CD4-positive, alpha-beta T cell treated with Interleukin-10 for 1 hour (primary cell): Measurements from ENCODE around the gene GRAMD4.

ENCODE experiments used
- DNase-seq: peaks from one replicate; pipeline ENCODE4 v3.0.0-alpha.2; 2020

The GRAMD4 gene

GRCh38 chr22:46659059-46659790 lies 39.0 kb downstream of the GRAMD4 start:
- no peak for DNase-seq

GRCh38 chr22:46659791-46660186 lies 39.6 kb downstream of the GRAMD4 start:
- no peak for DNase-seq

GRCh38 chr22:46660604-46661201 lies 40.5 kb downstream of the GRAMD4 start:
- DNase-seq, result peak; percentile 39

- DNase-seq, result peak; percentile 66
Observed at GRCh38 chr22:46661221-46661851, 41.1 kb downstream of the GRAMD4 start.

GRCh38 chr22:46662226-46662625 lies 42.0 kb downstream of the GRAMD4 start:
- no peak for DNase-seq

- no peak for DNase-seq
Observed at GRCh38 chr22:46663001-46663400, 42.8 kb downstream of the GRAMD4 start.

- DNase-seq, result no peak
Observed at GRCh38 chr22:46663436-46664100, 43.4 kb downstream of the GRAMD4 start.

- DNase-seq, result no peak
Observed at GRCh38 chr22:46664301-46664855, 44.2 kb downstream of the GRAMD4 start.

- DNase-seq, result no peak
Observed at GRCh38 chr22:46665151-46665695, 45.0 kb downstream of the GRAMD4 start.

GRCh38 chr22:46665751-46666280 lies 45.6 kb downstream of the GRAMD4 start:
- no peak for DNase-seq

- DNase-seq, result no peak
Observed at GRCh38 chr22:46666577-46667244, 46.5 kb downstream of the GRAMD4 start.

GRCh38 chr22:46667245-46667623 lies 47.0 kb downstream of the GRAMD4 start:
- DNase-seq, result no peak

- DNase-seq, result no peak
Observed at GRCh38 chr22:46668116-46668515, 47.9 kb downstream of the GRAMD4 start.

GRCh38 chr22:46669201-46669600 lies 49.0 kb downstream of the GRAMD4 start:
- DNase-seq, result no peak

GRCh38 chr22:46671824-46672432 lies 51.7 kb downstream of the GRAMD4 start:
- no peak for DNase-seq

GRCh38 chr22:46672731-46673130 lies 52.5 kb downstream of the GRAMD4 start:
- DNase-seq, result no peak

- no peak for DNase-seq
Observed at GRCh38 chr22:46673205-46673604, 53.0 kb downstream of the GRAMD4 start.

- DNase-seq, result peak; percentile 15
Observed at GRCh38 chr22:46673662-46674236, 53.6 kb downstream of the GRAMD4 start.

- DNase-seq, result peak; percentile 84
Observed at GRCh38 chr22:46674367-46674781, 54.2 kb downstream of the GRAMD4 start.

GRCh38 chr22:46674906-46675305 lies 54.7 kb downstream of the GRAMD4 start:
- no peak for DNase-seq

GRCh38 chr22:46675479-46675878 lies 55.3 kb downstream of the GRAMD4 start:
- no peak for DNase-seq
